ENCODE data around the gene GAREM1.
"Not testable (repeated sequence)": the region's sequence is repeated elsewhere in the genome, so short reads cannot be mapped to it uniquely, and the experiment has no call there.

The GAREM1 gene

DNA sequence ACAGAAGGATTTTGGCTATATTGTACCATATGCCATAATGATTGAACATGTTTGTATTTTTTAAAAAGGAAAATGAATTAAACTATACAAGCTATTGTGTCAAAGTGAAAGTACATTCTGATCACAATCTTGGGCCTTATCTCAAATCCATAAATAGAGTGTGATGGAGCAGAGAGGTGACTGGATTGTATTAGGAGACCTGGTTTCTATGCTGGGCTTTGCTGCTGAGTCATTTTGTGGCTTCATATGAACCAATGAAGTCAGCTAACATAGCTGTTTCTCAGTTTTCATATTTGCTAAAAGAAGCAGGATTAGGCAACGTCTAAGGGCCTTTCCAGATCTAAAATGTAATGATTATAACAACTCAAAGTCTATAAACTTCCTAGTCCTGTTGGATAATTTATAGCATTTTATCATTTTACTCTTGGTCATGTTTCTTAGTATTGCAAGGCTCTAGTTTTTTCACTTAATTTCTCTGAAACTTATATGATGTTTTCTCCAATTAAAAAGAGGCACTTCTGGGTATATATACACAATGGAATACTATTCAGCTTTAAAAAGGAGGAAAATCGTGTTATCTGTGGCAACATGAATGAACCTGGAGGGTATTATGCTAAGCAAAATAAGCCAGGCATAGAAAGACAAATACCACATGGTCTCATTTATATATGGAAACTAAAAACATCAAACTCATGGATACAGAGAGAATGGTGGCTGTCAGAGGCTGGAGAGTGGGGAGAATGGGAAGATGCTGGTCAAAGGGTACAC is 168.5 kb downstream of the GAREM1 start:
- no peak overlapping the region for H3K27ac Mint-ChIP-seq
- no peak for DNase-seq
- ATAC-seq (replicated peaks) = peak in 1 of 2 donors; percentile 16
- no peaks in the 10 kb centered on the region for H3K9me3 Mint-ChIP-seq
- no peaks in the 10 kb centered on the region for H3K4me1 Mint-ChIP-seq
- H3K4me3 Mint-ChIP-seq = no peak overlapping the region
- H3K27me3 Mint-ChIP-seq = no peaks in the 10 kb centered on the region
- H3K36me3 Mint-ChIP-seq = no peaks in the 10 kb centered on the region

GRCh38 chr18:32301361-32301760 is 169.3 kb downstream of the GAREM1 start:
- Mint-ChIP-seq H3K9me3 (no peaks in the 10 kb centered on the region), H3K27ac (no peak overlapping the region), H3K4me1 (no peaks in the 10 kb centered on the region), H3K27me3 (no peaks in the 10 kb centered on the region), H3K36me3 (no peaks in the 10 kb centered on the region), H3K4me3 (no peak overlapping the region)
- ATAC-seq (replicated peaks) (no peak), DNase-seq (no peak)

DNA sequence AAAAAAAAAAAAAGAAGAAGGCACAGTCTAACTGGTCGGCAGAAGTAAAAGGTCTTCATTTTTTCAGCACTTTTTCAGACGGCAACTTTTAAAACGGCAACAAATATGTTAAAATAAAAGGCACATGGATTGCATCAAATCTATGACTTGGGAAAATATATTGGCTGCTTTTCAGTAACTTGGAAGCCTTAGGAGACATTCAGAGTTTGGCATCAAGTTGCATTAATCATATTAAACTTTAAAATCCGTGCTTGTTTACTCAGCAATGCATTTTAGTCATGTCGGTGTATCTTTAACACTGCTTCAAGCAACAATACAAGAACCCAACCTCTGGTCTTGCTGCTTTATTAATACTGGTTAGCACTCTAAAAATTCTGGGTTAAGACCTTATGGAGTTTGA is 169.8 kb downstream of the GAREM1 start:
- Mint-ChIP-seq H3K4me1 (no peaks in the 10 kb centered on the region), H3K9me3 (no peaks in the 10 kb centered on the region), H3K36me3 (no peaks in the 10 kb centered on the region), H3K27me3 (no peaks in the 10 kb centered on the region), H3K4me3 (no peak overlapping the region), H3K27ac (no peak overlapping the region)
- no peak for DNase-seq
- ATAC-seq (replicated peaks) = no peak

DNA sequence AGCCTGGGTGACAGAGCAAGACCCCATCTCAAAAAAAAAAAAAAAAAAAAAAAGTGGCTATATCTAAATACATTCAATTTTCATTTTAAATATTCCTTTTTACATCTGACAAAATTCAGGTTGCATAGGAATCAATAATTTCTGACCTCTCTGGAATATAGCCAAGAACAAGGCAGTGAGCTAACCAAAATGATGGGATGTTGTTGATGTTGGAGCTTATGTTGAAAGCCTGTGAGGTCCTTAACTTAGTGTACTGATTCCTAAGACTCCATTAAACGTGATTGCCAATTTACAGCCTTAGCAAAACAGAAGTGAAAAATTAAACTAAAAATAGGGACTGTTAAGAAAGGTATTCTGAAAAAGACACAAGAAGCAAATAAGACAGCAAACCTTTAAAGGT is 171.2 kb downstream of the GAREM1 start:
- Mint-ChIP-seq H3K4me3 (no peak overlapping the region), H3K4me1 (no peaks in the 10 kb centered on the region), H3K9me3 (no peaks in the 10 kb centered on the region), H3K36me3 (no peaks in the 10 kb centered on the region), H3K27ac (no peak overlapping the region), H3K27me3 (no peaks in the 10 kb centered on the region)
- DNase-seq (no peak), ATAC-seq (replicated peaks) (no peak)

DNA sequence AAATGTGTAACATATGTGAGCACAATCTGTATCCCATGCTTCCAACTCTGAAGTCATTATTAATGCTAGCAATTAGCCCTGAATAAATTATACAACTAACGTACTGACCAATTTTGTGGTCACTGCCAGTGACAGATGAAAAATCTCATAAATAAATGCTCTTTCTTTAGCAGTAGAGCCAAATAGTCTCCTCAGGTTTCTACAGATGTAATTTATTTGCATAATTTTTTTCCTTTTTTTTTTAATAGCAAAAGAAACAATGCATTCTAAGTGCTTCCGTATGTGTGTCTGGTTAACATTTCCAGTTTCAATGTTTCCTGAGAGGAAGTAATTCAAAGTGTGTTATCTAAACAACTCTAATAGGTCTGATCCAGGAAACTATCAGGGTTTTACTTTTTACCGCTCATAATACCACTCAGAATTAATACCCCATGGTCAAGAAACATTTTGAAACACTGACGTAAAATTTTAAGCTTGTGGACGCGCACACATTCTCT is 172.5 kb downstream of the GAREM1 start:
- no peak overlapping the region for H3K27ac Mint-ChIP-seq
- H3K9me3 Mint-ChIP-seq = no peaks in the 10 kb centered on the region
- DNase-seq (no peak), ATAC-seq (replicated peaks) (no peak)
- H3K4me3 Mint-ChIP-seq = no peak overlapping the region
- H3K36me3 Mint-ChIP-seq = no peaks in the 10 kb centered on the region
- peaks cover 0 to under 1% of the 10 kb centered on the region in 2 donors for H3K27me3 Mint-ChIP-seq
- H3K4me1 Mint-ChIP-seq = no peaks in the 10 kb centered on the region

DNA sequence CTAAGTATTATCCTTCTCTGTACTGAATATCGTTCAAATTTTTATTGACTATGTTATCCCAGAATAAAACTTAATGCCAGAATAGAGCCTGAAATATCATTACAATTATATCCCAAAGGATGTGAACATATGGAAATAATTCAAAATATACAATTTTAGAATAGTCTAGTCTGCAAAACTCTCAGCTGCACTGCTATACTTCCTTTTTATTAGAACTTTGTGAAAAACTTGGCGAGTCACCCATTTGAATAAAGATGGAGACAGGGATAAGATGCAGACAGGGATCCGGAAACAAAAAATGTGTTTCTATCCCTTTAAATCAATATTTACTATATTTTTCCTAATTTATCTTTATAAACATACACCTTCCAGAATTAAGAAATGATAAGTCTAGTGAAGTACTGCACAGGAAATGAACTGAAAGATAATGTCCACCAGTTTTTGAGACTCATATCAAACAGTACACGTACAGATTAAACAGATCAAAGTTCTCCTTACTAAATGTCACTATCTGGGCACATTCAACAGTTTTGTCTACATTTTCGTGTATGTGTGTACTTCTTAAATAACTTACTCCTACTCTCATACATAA is 173.0 kb downstream of the GAREM1 start:
- no peak for ATAC-seq (replicated peaks)
- Mint-ChIP-seq H3K36me3 (no peaks in the 10 kb centered on the region), H3K4me3 (no peak overlapping the region)

GRCh38 chr18:32296851-32297250 is 173.8 kb downstream of the GAREM1 start:
- H3K27ac Mint-ChIP-seq = no peak overlapping the region
- H3K9me3 Mint-ChIP-seq = no peaks in the 10 kb centered on the region
- no peak overlapping the region for H3K4me3 Mint-ChIP-seq
- peaks cover 0 to 8% of the 10 kb centered on the region in 2 donors for H3K27me3 Mint-ChIP-seq
- DNase-seq (no peak), ATAC-seq (replicated peaks) (no peak)
- H3K36me3 Mint-ChIP-seq = no peaks in the 10 kb centered on the region
- H3K4me1 Mint-ChIP-seq = no peaks in the 10 kb centered on the region

More for the DNA sequence above, 173.0 kb downstream of the GAREM1 start:
- DNase-seq = no peak
- H3K4me1 Mint-ChIP-seq = no peaks in the 10 kb centered on the region
- no peak overlapping the region for H3K27ac Mint-ChIP-seq
- H3K9me3 Mint-ChIP-seq = no peaks in the 10 kb centered on the region
- peaks cover 0 to 6% of the 10 kb centered on the region in 2 donors for H3K27me3 Mint-ChIP-seq

DNA sequence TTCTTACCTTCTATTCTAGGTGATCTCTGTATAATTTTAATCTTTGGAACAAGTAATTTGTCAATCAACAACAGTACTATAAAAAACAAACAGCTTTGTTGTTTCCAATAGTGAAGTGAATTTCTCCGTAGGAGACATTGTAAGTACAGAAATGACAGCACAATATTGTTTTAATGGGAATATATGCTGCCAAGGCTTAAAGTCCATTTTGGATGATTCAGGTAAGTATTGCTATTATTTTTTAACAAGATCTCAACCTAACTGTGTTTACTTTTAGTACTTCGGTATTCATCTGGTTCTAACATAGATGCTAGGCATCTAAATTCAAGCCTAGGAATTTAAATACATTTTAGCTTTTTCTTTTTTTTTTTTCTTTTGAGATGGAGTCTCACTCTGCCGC is 175.1 kb downstream of the GAREM1 start:
- no peak for ATAC-seq (replicated peaks)
- peaks cover 0 to 2% of the 10 kb centered on the region in 2 donors for H3K9me3 Mint-ChIP-seq

GRCh38 chr18:32293107-32293506 is 177.6 kb downstream of the GAREM1 start:
- no peak for ATAC-seq (replicated peaks)
- no peak overlapping the region for H3K27ac Mint-ChIP-seq
- peaks cover 0 to 8% of the 10 kb centered on the region in 2 donors for H3K27me3 Mint-ChIP-seq
- H3K4me3 Mint-ChIP-seq = no peak overlapping the region
- peaks cover 0 to 2% of the 10 kb centered on the region in 2 donors for H3K9me3 Mint-ChIP-seq
- no peaks in the 10 kb centered on the region for H3K36me3 Mint-ChIP-seq
- no peaks in the 10 kb centered on the region for H3K4me1 Mint-ChIP-seq
- DNase-seq = no peak

More for the DNA sequence above, 175.1 kb downstream of the GAREM1 start:
- no peak overlapping the region for H3K4me3 Mint-ChIP-seq
- no peaks in the 10 kb centered on the region for H3K4me1 Mint-ChIP-seq
- no peaks in the 10 kb centered on the region for H3K36me3 Mint-ChIP-seq
- H3K27ac Mint-ChIP-seq = no peak overlapping the region
- DNase-seq = no peak
- peaks cover 0 to 8% of the 10 kb centered on the region in 2 donors for H3K27me3 Mint-ChIP-seq

GRCh38 chr18:32291623-32292022 is 179.1 kb downstream of the GAREM1 start:
- not testable (repeated sequence) for ATAC-seq (replicated peaks); H3K27me3 Mint-ChIP-seq; H3K4me3 Mint-ChIP-seq; DNase-seq; H3K9me3 Mint-ChIP-seq; H3K36me3 Mint-ChIP-seq; H3K4me1 Mint-ChIP-seq; H3K27ac Mint-ChIP-seq

DNA sequence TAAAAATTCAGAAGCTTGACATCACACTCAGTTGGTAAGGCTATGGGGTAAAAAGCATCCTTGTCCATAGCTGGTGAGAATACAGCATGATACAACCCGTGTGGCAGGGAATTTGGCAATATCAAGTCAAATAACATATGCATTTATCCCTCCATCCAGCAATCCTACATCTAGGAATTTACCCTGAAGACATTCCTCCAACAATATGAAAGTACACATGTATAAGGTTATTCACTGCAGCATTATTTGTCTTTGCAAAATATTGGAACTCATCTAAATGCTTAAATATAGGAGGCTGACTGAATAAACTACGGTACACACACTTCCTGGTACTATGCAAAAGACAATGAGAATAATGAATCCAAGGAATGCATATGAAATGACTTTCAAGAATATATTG is 179.9 kb downstream of the GAREM1 start:
- peaks cover 0 to 2% of the 10 kb centered on the region in 2 donors for H3K9me3 Mint-ChIP-seq
- ATAC-seq (replicated peaks) = no peak
- no peak for DNase-seq
- H3K4me1 Mint-ChIP-seq = no peaks in the 10 kb centered on the region
- H3K27ac Mint-ChIP-seq = no peak overlapping the region
- no peaks in the 10 kb centered on the region for H3K36me3 Mint-ChIP-seq
- H3K4me3 Mint-ChIP-seq = no peak overlapping the region
- peaks cover 0 to 8% of the 10 kb centered on the region in 2 donors for H3K27me3 Mint-ChIP-seq

DNA sequence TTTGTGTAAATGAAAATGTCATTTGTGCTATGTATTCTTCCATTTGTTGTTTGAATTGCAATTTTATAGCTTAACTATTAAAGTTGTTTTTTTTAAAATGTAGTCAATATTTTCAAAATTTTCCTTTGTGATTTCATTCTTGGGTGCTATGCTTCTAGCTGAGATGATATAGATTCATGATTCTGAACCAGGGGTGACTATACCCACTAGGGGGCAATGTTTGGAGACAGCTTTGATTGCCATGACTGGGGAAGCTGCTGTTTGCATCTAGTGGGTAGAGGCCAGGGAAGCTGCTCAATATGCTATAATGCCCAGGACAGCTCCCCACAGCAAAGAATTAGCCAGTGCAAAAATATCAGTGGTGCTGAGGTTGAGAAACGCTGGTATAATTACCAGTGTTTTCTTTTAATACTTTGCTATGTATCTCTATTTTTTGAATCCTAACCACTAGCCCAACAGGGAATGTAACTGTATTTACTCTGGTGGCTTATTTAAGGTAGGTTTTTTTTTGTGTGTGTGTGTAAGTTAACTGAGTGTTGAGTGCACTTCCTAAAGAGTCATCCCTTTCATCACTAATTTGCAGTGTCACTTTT is 181.1 kb downstream of the GAREM1 start:
- ATAC-seq (replicated peaks) (peak; percentile 75 to 76), DNase-seq (peak; percentile 5)
- Mint-ChIP-seq H3K27ac (no peak overlapping the region), H3K27me3 (peaks cover 0 to 8% of the 10 kb centered on the region in 2 donors), H3K4me1 (no peaks in the 10 kb centered on the region), H3K9me3 (peaks cover 0 to 2% of the 10 kb centered on the region in 2 donors), H3K36me3 (no peaks in the 10 kb centered on the region), H3K4me3 (no peak overlapping the region)

DNA sequence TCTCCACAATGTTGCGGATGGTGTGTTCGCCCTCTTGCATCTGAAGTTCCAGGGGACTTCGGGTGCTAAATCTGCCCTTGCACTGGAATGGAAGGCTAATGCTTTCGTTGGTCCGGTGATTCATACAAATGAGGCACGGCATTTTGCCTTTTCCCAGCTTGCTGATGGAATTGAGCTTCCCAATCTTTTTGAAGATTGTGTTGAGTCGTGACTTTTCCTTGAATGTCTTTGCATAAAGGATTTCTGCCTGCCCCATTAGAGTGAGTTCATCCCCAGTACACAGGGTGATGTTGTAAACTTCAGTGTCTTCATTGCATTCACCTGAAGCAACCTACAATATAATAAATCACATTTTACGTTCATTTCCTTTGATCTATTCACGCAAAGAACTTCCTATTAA is 182.8 kb downstream of the GAREM1 start:
- no peaks in the 10 kb centered on the region for H3K36me3 Mint-ChIP-seq
- H3K27ac Mint-ChIP-seq = no peak overlapping the region
- no peak overlapping the region for H3K4me3 Mint-ChIP-seq
- peaks cover 0 to 4% of the 10 kb centered on the region in 2 donors for H3K27me3 Mint-ChIP-seq
- peaks cover 0 to 2% of the 10 kb centered on the region in 2 donors for H3K9me3 Mint-ChIP-seq
- H3K4me1 Mint-ChIP-seq = no peaks in the 10 kb centered on the region
- ATAC-seq (replicated peaks) (no peak), DNase-seq (no peak)

DNA sequence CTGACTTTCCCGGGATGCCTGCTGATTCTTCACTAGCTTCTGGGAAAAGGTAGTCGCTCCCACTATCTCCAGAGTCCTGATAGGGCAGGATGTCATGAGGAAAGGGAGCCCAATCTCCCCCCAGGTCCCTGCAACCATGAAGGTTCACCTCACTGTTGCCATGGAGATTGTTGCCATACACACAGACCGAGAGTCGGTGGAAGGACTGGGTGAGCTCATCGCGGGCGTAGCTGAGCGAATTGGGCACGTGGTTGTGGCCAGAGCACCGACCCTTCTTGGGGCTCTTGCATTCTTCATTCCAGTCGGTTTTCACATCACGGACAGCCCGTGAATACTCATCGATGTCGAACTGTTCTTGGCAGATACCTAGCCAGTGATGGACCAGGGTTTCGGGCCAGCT is 183.4 kb downstream of the GAREM1 start:
- Mint-ChIP-seq H3K27me3 (no peaks in the 10 kb centered on the region), H3K9me3 (peaks cover 0 to 2% of the 10 kb centered on the region in 2 donors), H3K4me3 (no peak overlapping the region), H3K4me1 (no peaks in the 10 kb centered on the region), H3K36me3 (no peaks in the 10 kb centered on the region), H3K27ac (no peak overlapping the region)
- DNase-seq (no peak), ATAC-seq (replicated peaks) (no peak)

- Mint-ChIP-seq H3K9me3 (peaks cover 0 to 2% of the 10 kb centered on the region in 2 donors), H3K4me3 (no peak overlapping the region), H3K36me3 (no peaks in the 10 kb centered on the region), H3K27me3 (no peaks in the 10 kb centered on the region), H3K27ac (no peak overlapping the region), H3K4me1 (no peaks in the 10 kb centered on the region)
- DNase-seq (no peak), ATAC-seq (replicated peaks) (no peak)
Observed at GRCh38 chr18:32286749-32287148, 183.9 kb downstream of the GAREM1 start.

Data from stimulated activated naive B cell treated with anti-CD40 and anti-IgM and Interleukin-4, amounts not matched to agents 10 μg/mL and 1 μg/mL and 100 μg/mL, for 72 hours (primary cell).